Astrocyte (in vitro differentiated cells and primary cell): ENCODE measurements around the gene COL19A1. TPM values are rescaled to one million over a fixed set of nuclear protein-coding genes. Genes with fewer than 3 reads are reported as not detected.

Experiments
- DNase-seq: peaks from one replicate; pipeline ENCODE4 v3.0.0-alpha.2; 2010; ENCODE audit warnings: low read depth
- FAIRE-seq: peaks from 2 replicates; lab custom pipeline; 2011; peaks lifted over from hg19 to GRCh38; lab: Jason Lieb, UNC
- H2AFZ ChIP-seq: 2 replicates; pipeline ENCODE4 v1.6.0; 2012; ENCODE audit warnings: low read depth, low read length, inconsistent platforms
- H3K27ac ChIP-seq: 2 replicates; pipeline ENCODE4 v1.5.1; 2011; ENCODE audit warnings: low read depth, low read length, inconsistent platforms
- H3K27me3 ChIP-seq: 2 replicates; pipeline ENCODE4 v1.6.0; 2011; ENCODE audit warnings: low read length, inconsistent platforms; ENCODE audit not compliant: insufficient read depth
- H3K36me3 ChIP-seq: 2 replicates; pipeline ENCODE4 v1.5.1; 2011; ENCODE audit warnings: low read length, inconsistent platforms; ENCODE audit not compliant: insufficient read depth
- H3K4me1 ChIP-seq: 2 replicates; pipeline ENCODE4 v1.5.1; 2011; ENCODE audit warnings: low read length, inconsistent platforms; ENCODE audit not compliant: insufficient read depth
- H3K4me2 ChIP-seq: 2 replicates; pipeline ENCODE4 v1.6.0; 2012; ENCODE audit warnings: low read length, inconsistent platforms
- H3K4me3 ChIP-seq: 2 replicates; pipeline ENCODE4 v1.5.1; 2011; ENCODE audit warnings: low read depth, mild to moderate bottlenecking, low read length, inconsistent platforms; ENCODE audit not compliant: insufficient read depth
- H3K79me2 ChIP-seq: 2 replicates; pipeline ENCODE4 v1.6.0; 2012; ENCODE audit warnings: mild to moderate bottlenecking, low read length, inconsistent platforms; ENCODE audit not compliant: insufficient read depth
- H3K9ac ChIP-seq: 2 replicates; pipeline ENCODE4 v1.6.0; 2012; ENCODE audit warnings: mild to moderate bottlenecking, low read length, inconsistent platforms
- H3K9me3 ChIP-seq: 2 replicates; pipeline ENCODE4 v1.5.1; 2012; ENCODE audit warnings: low read depth, mild to moderate bottlenecking, low read length, inconsistent platforms; ENCODE audit not compliant: insufficient read depth
- H4K20me1 ChIP-seq: 2 replicates; pipeline ENCODE4 v1.6.0; 2012; ENCODE audit warnings: low read length, inconsistent platforms; ENCODE audit not compliant: insufficient read depth
- H3K27ac Mint-ChIP-seq: one replicate; pipeline ENCODE4 v1.8.0; 2021; ENCODE audit warnings: mild to moderate bottlenecking, mixed read lengths; ENCODE audit not compliant: unreplicated experiment
- H3K27me3 Mint-ChIP-seq: one replicate; pipeline ENCODE4 v1.8.0; 2021; ENCODE audit warnings: low read depth, mixed read lengths; ENCODE audit not compliant: unreplicated experiment
- H3K36me3 Mint-ChIP-seq: one replicate; pipeline ENCODE4 v1.8.0; 2021; ENCODE audit warnings: low read depth, mixed read lengths; ENCODE audit not compliant: unreplicated experiment
- H3K4me1 Mint-ChIP-seq: one replicate; pipeline ENCODE4 v1.8.0; 2021; ENCODE audit warnings: low read depth, mixed read lengths; ENCODE audit not compliant: unreplicated experiment
- H3K4me3 Mint-ChIP-seq: one replicate; pipeline ENCODE4 v1.8.0; 2021; ENCODE audit warnings: mild to moderate bottlenecking, moderate library complexity, mixed read lengths; ENCODE audit not compliant: unreplicated experiment
- H3K9me3 Mint-ChIP-seq: one replicate; pipeline ENCODE4 v1.8.0; 2021; ENCODE audit warnings: mild to moderate bottlenecking, mixed read lengths; ENCODE audit not compliant: unreplicated experiment
- EZH2 ChIP-seq: IDR thresholded peaks from 2 replicates; pipeline ENCODE4 v1.6.1; 2012; ENCODE audit warnings: mild to moderate bottlenecking, low read length, inconsistent platforms; ENCODE audit not compliant: insufficient read depth
- total RNA-seq: library from RNA; stranded (reverse); gene quantifications from 2 replicates; pipeline ENCODE4 v1.2.1, GENCODE V29; 2021
- TF ChIP-seq, protein P1 (sequence below): IDR thresholded peaks from 2 replicates; pipeline ENCODE4 v1.5.1; 2011; ENCODE audit warnings: low read depth, mild to moderate bottlenecking, inconsistent platforms, low read length, moderate library complexity; ENCODE audit not compliant: insufficient read depth

COL19A1 gene
- total RNA-seq, 1 donor from 2014 or later = 0.18 TPM

DNA sequence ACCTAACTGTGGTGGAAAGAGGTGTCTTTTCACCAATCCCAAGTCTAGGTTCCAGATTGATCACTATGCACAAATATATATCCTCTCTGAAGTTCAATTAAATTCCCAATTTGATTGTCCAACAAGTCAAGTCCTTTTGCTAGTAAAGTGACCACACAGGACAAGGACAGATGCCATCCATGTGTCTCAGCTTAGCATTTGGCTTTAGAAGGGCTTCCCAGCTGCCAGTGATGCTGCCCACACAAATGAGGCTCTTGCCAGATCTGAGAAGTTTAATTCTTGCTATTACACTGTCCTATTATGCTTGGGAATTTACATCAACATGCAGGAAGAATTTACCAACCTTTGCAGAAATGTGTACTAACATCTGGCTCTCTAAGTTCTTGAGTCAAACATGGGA lies 328.1 kb downstream of the COL19A1 start:
- H3K4me2 ChIP-seq = no peak overlapping the region
- no peaks in the 10 kb centered on the region for H3K9me3 Mint-ChIP-seq
- no peak for TF ChIP-seq EZH2
- TF ChIP-seq, protein P1, sequence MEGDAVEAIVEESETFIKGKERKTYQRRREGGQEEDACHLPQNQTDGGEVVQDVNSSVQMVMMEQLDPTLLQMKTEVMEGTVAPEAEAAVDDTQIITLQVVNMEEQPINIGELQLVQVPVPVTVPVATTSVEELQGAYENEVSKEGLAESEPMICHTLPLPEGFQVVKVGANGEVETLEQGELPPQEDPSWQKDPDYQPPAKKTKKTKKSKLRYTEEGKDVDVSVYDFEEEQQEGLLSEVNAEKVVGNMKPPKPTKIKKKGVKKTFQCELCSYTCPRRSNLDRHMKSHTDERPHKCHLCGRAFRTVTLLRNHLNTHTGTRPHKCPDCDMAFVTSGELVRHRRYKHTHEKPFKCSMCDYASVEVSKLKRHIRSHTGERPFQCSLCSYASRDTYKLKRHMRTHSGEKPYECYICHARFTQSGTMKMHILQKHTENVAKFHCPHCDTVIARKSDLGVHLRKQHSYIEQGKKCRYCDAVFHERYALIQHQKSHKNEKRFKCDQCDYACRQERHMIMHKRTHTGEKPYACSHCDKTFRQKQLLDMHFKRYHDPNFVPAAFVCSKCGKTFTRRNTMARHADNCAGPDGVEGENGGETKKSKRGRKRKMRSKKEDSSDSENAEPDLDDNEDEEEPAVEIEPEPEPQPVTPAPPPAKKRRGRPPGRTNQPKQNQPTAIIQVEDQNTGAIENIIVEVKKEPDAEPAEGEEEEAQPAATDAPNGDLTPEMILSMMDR = no peak

DNA sequence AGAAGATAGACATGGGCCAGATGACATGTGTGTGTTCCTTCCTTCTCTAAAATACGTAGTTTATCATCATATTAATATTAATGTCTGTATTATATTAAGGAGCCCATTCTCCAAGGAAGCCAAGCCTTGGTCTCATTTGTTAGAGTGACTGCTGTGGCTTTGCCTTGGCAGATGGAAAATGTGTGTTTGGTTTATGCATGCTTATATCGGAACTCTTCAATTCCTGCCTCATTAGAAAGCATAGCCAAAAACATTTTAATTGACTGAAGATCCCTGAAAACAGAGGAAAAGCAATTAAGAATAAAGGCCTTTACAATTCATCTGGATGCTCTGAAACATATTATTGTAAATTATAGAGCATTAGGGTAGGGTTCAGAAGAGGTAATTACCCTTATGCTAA lies 330.2 kb downstream of the COL19A1 start:
- Histone ChIP-seq H3K79me2 (no peaks in the 10 kb centered on the region), H3K9ac (no peak overlapping the region), H3K4me2 (no peak overlapping the region), H3K36me3 (no peaks in the 10 kb centered on the region), H3K4me1 (no peaks in the 10 kb centered on the region), H3K27me3 (no peaks in the 10 kb centered on the region), H4K20me1 (no peaks in the 10 kb centered on the region), H3K9me3 (no peaks in the 10 kb centered on the region), H2AFZ (no peak overlapping the region), H3K27ac (no peak overlapping the region), H3K4me3 (no peak overlapping the region)
- Mint-ChIP-seq H3K9me3 (no peaks in the 10 kb centered on the region), H3K27me3 (peaks cover 4% of the 10 kb centered on the region), H3K4me3 (no peak overlapping the region), H3K27ac (no peak overlapping the region), H3K36me3 (no peaks in the 10 kb centered on the region), H3K4me1 (no peaks in the 10 kb centered on the region)
- no peak for TF ChIP-seq EZH2
- TF ChIP-seq, protein P1 = no peak
- DNase-seq (no peak), FAIRE-seq (no peak)

More for the DNA sequence above, 328.1 kb downstream of the COL19A1 start:
- H3K36me3 ChIP-seq = no peaks in the 10 kb centered on the region
- no peaks in the 10 kb centered on the region for H4K20me1 ChIP-seq
- no peak overlapping the region for H3K27ac Mint-ChIP-seq
- H3K4me1 Mint-ChIP-seq = no peaks in the 10 kb centered on the region
- no peaks in the 10 kb centered on the region for H3K9me3 ChIP-seq
- H3K79me2 ChIP-seq = no peaks in the 10 kb centered on the region
- H3K27ac ChIP-seq = no peak overlapping the region
- H3K4me3 Mint-ChIP-seq = no peak overlapping the region
- H3K9ac ChIP-seq = no peak overlapping the region
- no peaks in the 10 kb centered on the region for H3K27me3 ChIP-seq
- H2AFZ ChIP-seq = no peak overlapping the region
- H3K36me3 Mint-ChIP-seq = no peaks in the 10 kb centered on the region
- DNase-seq (no peak), FAIRE-seq (no peak)
- H3K27me3 Mint-ChIP-seq = peaks cover 4% of the 10 kb centered on the region
- H3K4me1 ChIP-seq = no peaks in the 10 kb centered on the region
- no peak overlapping the region for H3K4me3 ChIP-seq

DNA sequence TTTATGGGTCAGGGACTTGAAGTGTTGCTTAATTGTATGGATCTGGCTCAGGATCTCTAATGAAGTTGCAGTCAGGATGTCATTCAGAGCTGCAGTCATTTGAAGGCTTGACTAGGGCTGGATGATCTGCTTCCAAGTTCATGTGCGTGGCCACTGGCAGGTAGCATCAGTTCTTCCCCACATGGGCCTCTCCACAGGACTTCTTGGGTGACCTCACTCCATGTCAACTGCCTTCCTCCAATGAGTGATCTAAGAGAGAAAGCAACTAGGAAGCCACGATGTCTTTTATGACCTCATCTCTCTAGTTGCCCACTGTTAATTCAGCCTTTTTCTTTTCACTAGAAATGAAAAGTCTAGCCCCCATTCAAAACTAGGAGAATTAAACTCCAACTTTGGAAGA lies 332.4 kb downstream of the COL19A1 start:
- no peak overlapping the region for H3K4me3 Mint-ChIP-seq
- FAIRE-seq = no peak
- Histone ChIP-seq H3K9me3 (no peaks in the 10 kb centered on the region), H3K4me1 (no peaks in the 10 kb centered on the region), H3K36me3 (no peaks in the 10 kb centered on the region), H3K27ac (no peak overlapping the region), H3K79me2 (no peaks in the 10 kb centered on the region), H3K27me3 (no peaks in the 10 kb centered on the region), H3K9ac (no peak overlapping the region), H4K20me1 (no peaks in the 10 kb centered on the region), H3K4me3 (no peak overlapping the region), H3K4me2 (no peak overlapping the region), H2AFZ (no peak overlapping the region)
- H3K27ac Mint-ChIP-seq = no peak overlapping the region
- H3K36me3 Mint-ChIP-seq = no peaks in the 10 kb centered on the region
- H3K4me1 Mint-ChIP-seq = no peaks in the 10 kb centered on the region
- H3K9me3 Mint-ChIP-seq = no peaks in the 10 kb centered on the region
- no peak for DNase-seq
- peaks cover 2% of the 10 kb centered on the region for H3K27me3 Mint-ChIP-seq
- no peak for TF ChIP-seq EZH2
- TF ChIP-seq, protein P1 = no peak
